Neutrophil (primary cell): ENCODE results near the gene SMTN.

Source experiments
- H3K27ac ChIP-seq: fragments of 200-600 bp; sonication (generic); 2 replicates; pipeline ENCODE4 v1.5.1; 2016; ENCODE audit warnings: mild to moderate bottlenecking, moderate library complexity
- H3K27me3 ChIP-seq: fragments of 200-600 bp; sonication (generic); 2 replicates; pipeline ENCODE4 v1.6.0; 2016; ENCODE audit warnings: mild to moderate bottlenecking
- H3K36me3 ChIP-seq: fragments of 200-600 bp; sonication (generic); 2 replicates; pipeline ENCODE4 v1.5.1; 2017
- H3K4me1 ChIP-seq, 2 experiments: fragments of 200-600 bp in 1 of 2; sonication (generic) in 1 of 2; 1 replicate in 1 of 2; 2 replicates in 1 of 2; pipeline versions ENCODE4 v1.5.1 to v1.6.1; 2013 to 2016; ENCODE audit warnings: low read depth in 1 of 2, low read length in 1 of 2, mild to moderate bottlenecking in 1 of 2, moderate library complexity in 1 of 2; ENCODE audit not compliant: control insufficient read depth in 1 of 2, insufficient read depth in 1 of 2
- H3K4me3 ChIP-seq, 2 experiments: fragments of 200-600 bp in 1 of 2; sonication (generic) in 1 of 2; 1 replicate in 1 of 2; 2 replicates in 1 of 2; pipeline ENCODE4 v1.5.1; 2013 to 2016; ENCODE audit warnings: low read depth in 1 of 2, low read length in 1 of 2, mild to moderate bottlenecking in 1 of 2, moderate library complexity in 1 of 2
- H3K9me3 ChIP-seq: fragments of 200-600 bp; sonication (generic); 2 replicates; pipeline ENCODE4 v1.5.1; 2016
- CTCF ChIP-seq: fragments of 200-600 bp; sonication (generic); IDR thresholded peaks from 2 replicates; pipeline ENCODE4 v1.5.1; 2016; ENCODE audit warnings: antibody characterized with exemption

Gene SMTN

GRCh38 chr22:31104869-31105268, 23.8 kb downstream of the SMTN start:
- peaks cover 10 to 12% of the 10 kb centered on the region in 2 experiments for H3K4me1 ChIP-seq
- H3K36me3 ChIP-seq: peaks cover 14% of the 10 kb centered on the region
- no peaks in the 10 kb centered on the region for H3K9me3 ChIP-seq
- no peak for TF ChIP-seq CTCF
- H3K4me3 ChIP-seq: no peak overlapping the region
- no peak overlapping the region for H3K27ac ChIP-seq
- H3K27me3 ChIP-seq: peaks cover 20% of the 10 kb centered on the region

- Histone ChIP-seq H3K36me3 (peaks cover 9% of the 10 kb centered on the region), H3K27ac (no peak overlapping the region), H3K27me3 (peaks cover 20% of the 10 kb centered on the region), H3K4me3 (no peak overlapping the region), H3K4me1 (peaks cover 10 to 12% of the 10 kb centered on the region in 2 experiments), H3K9me3 (no peaks in the 10 kb centered on the region)
- no peak for TF ChIP-seq CTCF
These were observed 24.3 kb downstream of the SMTN start for GRCh38 chr22:31105282-31105929.

GRCh38 chr22:31106001-31106571, 25.0 kb downstream of the SMTN start:
- no peak for TF ChIP-seq CTCF
- no peak overlapping the region for H3K27ac ChIP-seq

GRCh38 chr22:31106731-31107177, 25.6 kb downstream of the SMTN start:
- peak overlapping the region; percentile 60 to 74 for H3K4me3 ChIP-seq
- no peak overlapping the region for H3K27ac ChIP-seq
- H3K36me3 ChIP-seq: no peaks in the 10 kb centered on the region
- H3K9me3 ChIP-seq: no peaks in the 10 kb centered on the region
- peaks cover 10 to 12% of the 10 kb centered on the region in 2 experiments for H3K4me1 ChIP-seq
- TF ChIP-seq CTCF: no peak
- peaks cover 20% of the 10 kb centered on the region for H3K27me3 ChIP-seq

More at GRCh38 chr22:31106001-31106571, 25.0 kb downstream of the SMTN start:
- H3K4me3 ChIP-seq: no peak overlapping the region
- H3K4me1 ChIP-seq: peaks cover 10 to 12% of the 10 kb centered on the region in 2 experiments
- H3K9me3 ChIP-seq: no peaks in the 10 kb centered on the region
- peaks cover 2% of the 10 kb centered on the region for H3K36me3 ChIP-seq
- H3K27me3 ChIP-seq: peaks cover 20% of the 10 kb centered on the region

- TF ChIP-seq CTCF: peak; percentile 88
- peaks cover 10 to 12% of the 10 kb centered on the region in 2 experiments for H3K4me1 ChIP-seq
- peak within 1 kb of the TSS; percentile 60 to 74 for H3K4me3 ChIP-seq
- peak within 1 kb of the TSS; percentile 50 for H3K27ac ChIP-seq
- peaks cover 20% of the 10 kb centered on the region for H3K27me3 ChIP-seq
- H3K36me3 ChIP-seq: no peaks in the 10 kb centered on the region
- H3K9me3 ChIP-seq: no peaks in the 10 kb centered on the region
These were observed 26.2 kb downstream of the SMTN start, which contains the start of gene SELENOM for GRCh38 chr22:31107178-31107893. Gene SELENOM, minus strand, starts transcription at chr22:31107568. Its CDS starts 63 bp downstream, at chr22:31107505.
